Chondrocyte (in vitro differentiated cells): ENCODE data around the gene ADGRA1. TPM values are rescaled to one million over a fixed set of nuclear protein-coding genes. Genes with fewer than 3 reads are reported as not detected.
A peak's percentile ranks its signal among the peaks of the same experiment; 100 is the strongest.

Experiments
- DNase-seq: peaks from one replicate; pipeline ENCODE4 v3.0.0; 2021; ENCODE audit warnings: mixed read lengths, low spot score
- H3K27ac Mint-ChIP-seq: one replicate; pipeline ENCODE4 v1.8.0; 2021; ENCODE audit warnings: mild to moderate bottlenecking, moderate library complexity, mixed read lengths; ENCODE audit not compliant: unreplicated experiment
- H3K27me3 Mint-ChIP-seq: 2 replicates; pipeline ENCODE4 v1.8.0; 2021; ENCODE audit warnings: low read depth, mixed read lengths
- H3K36me3 Mint-ChIP-seq: 2 replicates; pipeline ENCODE4 v1.8.0; 2021; ENCODE audit warnings: low read depth, mixed read lengths
- H3K4me1 Mint-ChIP-seq: 2 replicates; pipeline ENCODE4 v1.8.0; 2021; ENCODE audit warnings: low read depth, mild to moderate bottlenecking, mixed read lengths
- H3K4me3 Mint-ChIP-seq: one replicate; pipeline ENCODE4 v1.8.0; 2021; ENCODE audit warnings: mild to moderate bottlenecking, moderate library complexity, mixed read lengths; ENCODE audit not compliant: unreplicated experiment
- H3K9me3 Mint-ChIP-seq: 2 replicates; pipeline ENCODE4 v1.8.0; 2021; ENCODE audit warnings: low read depth, mixed read lengths
- total RNA-seq: library from RNA; stranded (reverse); gene quantifications from 3 replicates; pipeline ENCODE4 v1.2.1, GENCODE V29; 2021
- TF ChIP-seq, protein P1 (sequence below): fragments of 200-600 bp; sonication (generic); IDR thresholded peaks from 2 replicates; pipeline ENCODE4 v1.5.0; 2021; ENCODE audit warnings: antibody characterized with exemption, mild to moderate bottlenecking, moderate library complexity

The ADGRA1 gene
- total RNA-seq, 1 donor from 2014 or later = not detected

DNA sequence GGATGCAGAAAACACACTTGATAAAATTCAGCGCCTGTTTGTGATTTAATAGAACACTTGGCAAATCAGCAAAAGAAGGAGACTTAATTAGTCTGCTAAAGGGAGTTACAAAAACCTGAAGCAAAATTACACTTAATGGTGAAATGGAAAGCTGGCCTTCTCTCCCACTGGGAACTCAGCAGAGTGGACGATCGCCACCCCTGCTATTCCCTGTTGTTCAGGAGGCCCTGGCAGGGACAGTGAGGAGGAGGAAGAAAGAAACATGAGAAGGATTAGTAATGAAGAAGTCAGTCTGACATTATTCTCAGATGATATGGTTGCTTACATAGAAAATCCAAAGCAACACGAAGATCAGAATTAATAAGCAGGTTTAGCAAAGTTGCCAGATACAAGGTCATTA, 66.7 kb downstream of the ADGRA1 start:
- Mint-ChIP-seq H3K9me3 (no peaks in the 10 kb centered on the region), H3K27me3 (peaks cover 54% of the 10 kb centered on the region), H3K4me1 (no peaks in the 10 kb centered on the region), H3K36me3 (no peaks in the 10 kb centered on the region), H3K27ac (no peak overlapping the region), H3K4me3 (no peak overlapping the region)
- TF ChIP-seq, protein P1, sequence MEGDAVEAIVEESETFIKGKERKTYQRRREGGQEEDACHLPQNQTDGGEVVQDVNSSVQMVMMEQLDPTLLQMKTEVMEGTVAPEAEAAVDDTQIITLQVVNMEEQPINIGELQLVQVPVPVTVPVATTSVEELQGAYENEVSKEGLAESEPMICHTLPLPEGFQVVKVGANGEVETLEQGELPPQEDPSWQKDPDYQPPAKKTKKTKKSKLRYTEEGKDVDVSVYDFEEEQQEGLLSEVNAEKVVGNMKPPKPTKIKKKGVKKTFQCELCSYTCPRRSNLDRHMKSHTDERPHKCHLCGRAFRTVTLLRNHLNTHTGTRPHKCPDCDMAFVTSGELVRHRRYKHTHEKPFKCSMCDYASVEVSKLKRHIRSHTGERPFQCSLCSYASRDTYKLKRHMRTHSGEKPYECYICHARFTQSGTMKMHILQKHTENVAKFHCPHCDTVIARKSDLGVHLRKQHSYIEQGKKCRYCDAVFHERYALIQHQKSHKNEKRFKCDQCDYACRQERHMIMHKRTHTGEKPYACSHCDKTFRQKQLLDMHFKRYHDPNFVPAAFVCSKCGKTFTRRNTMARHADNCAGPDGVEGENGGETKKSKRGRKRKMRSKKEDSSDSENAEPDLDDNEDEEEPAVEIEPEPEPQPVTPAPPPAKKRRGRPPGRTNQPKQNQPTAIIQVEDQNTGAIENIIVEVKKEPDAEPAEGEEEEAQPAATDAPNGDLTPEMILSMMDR = no peak
- DNase-seq = no peak

DNA sequence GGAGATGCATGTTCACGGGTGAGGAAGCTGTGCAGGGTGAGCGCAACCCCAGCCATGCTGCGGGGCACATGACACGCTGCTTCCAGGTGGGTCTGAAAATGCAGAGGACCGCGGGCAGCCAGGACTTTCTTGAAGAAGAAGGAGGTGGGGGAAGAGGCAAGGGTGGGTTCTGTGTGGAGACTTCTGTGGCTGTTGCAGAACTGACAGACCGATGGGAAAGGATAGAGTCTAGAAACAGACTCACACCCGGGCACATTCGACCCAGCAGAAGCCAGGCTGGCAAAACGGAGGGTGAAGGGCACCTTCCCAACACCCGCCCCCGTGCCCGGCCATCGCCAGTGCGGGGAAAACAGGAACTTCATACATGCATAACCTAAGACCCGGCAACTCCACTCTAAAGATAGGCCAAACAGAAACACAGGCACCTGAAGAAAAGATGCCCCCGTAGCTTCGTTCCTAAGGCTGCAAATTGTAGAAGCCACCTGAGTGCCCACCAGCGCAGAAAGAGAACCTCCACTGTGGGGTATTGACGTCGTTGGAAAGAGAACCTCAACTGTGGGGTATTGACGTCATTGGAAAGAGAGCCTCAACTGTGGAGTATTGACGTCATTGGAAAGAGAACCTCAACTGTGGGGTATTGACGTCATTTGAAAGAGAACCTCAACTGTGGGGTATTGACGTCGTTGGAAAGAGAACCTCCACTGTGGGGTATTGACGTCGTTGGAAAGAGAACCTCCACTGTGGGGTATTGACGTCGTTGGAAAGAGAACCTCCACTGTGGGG, 67.5 kb downstream of the ADGRA1 start:
- peak; percentile 70 for DNase-seq
- TF ChIP-seq, protein P1 = no peak
- no peaks in the 10 kb centered on the region for H3K4me1 Mint-ChIP-seq

DNA sequence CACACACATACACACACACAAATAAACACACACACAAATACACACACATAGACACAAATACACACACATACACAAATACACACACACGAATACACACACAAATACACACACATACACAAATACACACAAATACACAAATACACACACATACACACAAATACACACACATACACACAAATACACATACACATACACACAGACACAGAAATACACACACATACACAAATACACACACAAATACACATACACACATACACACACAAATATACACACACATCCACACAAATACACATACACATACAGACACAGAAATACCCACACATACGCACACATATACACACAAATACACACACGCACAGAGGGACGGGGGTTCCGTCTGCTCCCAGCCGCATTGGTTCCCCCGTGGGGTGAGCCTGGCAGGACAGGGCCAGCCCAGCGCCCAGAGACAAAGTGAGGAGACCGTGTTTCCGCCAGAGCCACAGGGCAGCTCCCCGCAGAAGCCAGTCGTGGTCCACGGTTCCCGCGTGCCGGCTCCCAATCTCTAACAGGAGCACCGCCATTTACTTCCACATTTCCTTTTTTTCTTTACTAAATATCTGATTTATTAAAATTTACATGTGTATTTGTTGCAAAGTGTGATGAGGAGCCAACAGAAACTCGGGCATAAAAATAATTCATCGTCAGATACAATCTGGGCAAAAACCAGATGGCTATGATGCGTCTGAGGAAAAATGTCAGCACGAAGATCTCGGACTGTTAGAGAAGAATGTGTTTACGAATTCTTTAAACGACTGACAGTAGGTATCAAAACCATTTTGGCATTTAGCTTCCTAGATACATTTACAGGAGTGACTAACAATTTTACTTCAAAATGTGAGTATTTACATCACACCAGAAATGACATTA, 69.2 kb downstream of the ADGRA1 start:
- Mint-ChIP-seq H3K4me1 (no peaks in the 10 kb centered on the region), H3K27me3 (peaks cover 34% of the 10 kb centered on the region), H3K9me3 (no peaks in the 10 kb centered on the region), H3K27ac (no peak overlapping the region), H3K4me3 (no peak overlapping the region), H3K36me3 (no peaks in the 10 kb centered on the region)
- TF ChIP-seq, protein P1 = no peak
- peak; percentile 62 for DNase-seq

More for the DNA sequence above, 67.5 kb downstream of the ADGRA1 start:
- no peak overlapping the region for H3K27ac Mint-ChIP-seq
- H3K27me3 Mint-ChIP-seq = peaks cover 46% of the 10 kb centered on the region
- no peaks in the 10 kb centered on the region for H3K9me3 Mint-ChIP-seq
- H3K36me3 Mint-ChIP-seq = no peaks in the 10 kb centered on the region
- no peak overlapping the region for H3K4me3 Mint-ChIP-seq

DNA sequence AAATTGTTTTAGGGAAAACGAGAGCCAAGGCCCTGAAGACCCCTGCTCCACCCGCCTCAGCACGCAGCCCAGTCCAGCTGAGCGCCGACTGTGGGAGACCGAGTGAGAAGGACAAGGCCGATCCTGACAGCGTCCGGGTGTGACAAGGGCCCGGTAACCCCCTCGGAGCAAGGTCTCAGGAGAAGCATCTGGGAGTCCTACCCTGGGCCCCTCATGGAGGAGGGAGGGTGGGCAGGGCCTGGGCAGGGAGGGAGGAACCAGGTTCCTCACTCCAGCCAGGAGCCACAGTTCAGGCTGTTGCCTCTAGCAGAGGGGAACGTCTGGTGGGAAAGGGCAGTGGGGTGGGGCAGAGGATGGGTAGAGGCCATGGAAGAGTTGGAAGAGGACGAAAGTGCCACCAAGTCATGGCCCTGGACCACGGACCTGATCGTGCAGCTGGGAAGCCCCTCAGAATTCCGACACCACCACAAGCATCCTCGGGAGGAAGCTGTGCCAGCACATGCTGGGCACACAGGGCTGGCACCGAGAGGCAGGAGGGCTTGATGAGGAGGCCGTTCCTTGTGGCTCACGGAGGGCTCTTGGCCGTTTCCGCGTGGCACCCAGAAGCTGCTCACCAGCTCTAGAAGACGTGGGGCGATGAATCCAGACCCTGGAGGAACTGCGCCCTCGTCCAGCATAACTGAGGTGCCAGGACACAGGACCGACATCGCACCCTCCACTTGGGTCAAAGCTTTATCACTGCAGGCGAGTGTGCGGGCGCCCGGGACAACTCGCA, 70.1 kb downstream of the ADGRA1 start:
- DNase-seq = peak; percentile 84
- no peaks in the 10 kb centered on the region for H3K4me1 Mint-ChIP-seq
- peaks cover 34% of the 10 kb centered on the region for H3K27me3 Mint-ChIP-seq
- TF ChIP-seq, protein P1 = no peak
- H3K9me3 Mint-ChIP-seq = no peaks in the 10 kb centered on the region
- H3K27ac Mint-ChIP-seq = no peak overlapping the region
- no peaks in the 10 kb centered on the region for H3K36me3 Mint-ChIP-seq
- H3K4me3 Mint-ChIP-seq = no peak overlapping the region

DNA sequence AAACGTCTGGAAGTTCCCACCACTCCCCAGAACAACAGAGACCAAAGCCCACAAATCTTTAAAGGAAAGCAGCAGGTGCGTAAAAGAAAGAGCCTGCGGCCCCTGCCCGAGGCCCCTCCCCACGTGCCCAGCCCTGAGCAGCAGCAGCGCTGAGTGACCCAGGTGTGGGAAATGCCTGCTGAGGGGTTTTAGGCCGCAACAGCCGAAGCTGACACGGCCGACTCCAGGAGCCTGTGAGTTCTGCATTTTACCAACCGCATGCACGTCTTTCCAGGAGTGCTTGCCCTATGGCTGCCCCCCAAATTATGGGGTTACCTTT, 70.7 kb downstream of the ADGRA1 start:
- H3K4me1 Mint-ChIP-seq = no peaks in the 10 kb centered on the region

More for the DNA sequence above, 70.7 kb downstream of the ADGRA1 start:
- peaks cover 36% of the 10 kb centered on the region for H3K27me3 Mint-ChIP-seq
- no peaks in the 10 kb centered on the region for H3K36me3 Mint-ChIP-seq
- DNase-seq = peak; percentile 54
- TF ChIP-seq, protein P1 = no peak
- H3K9me3 Mint-ChIP-seq = no peaks in the 10 kb centered on the region
- no peak overlapping the region for H3K27ac Mint-ChIP-seq
- H3K4me3 Mint-ChIP-seq = no peak overlapping the region
